T-helper 2 cell treated with Interferon-gamma antibody and Interleukin-4, amounts not matched to agents 100 ng/mL and 5 ng/mL, for 36 hours (primary cell): ENCODE data around the gene SRPX. TPM values are rescaled to one million over a fixed set of nuclear protein-coding genes. Genes with fewer than 3 reads are reported as not detected.

Source experiments
- intact Hi-C: fragments of 100-400 bp; cut with micrococcal nuclease; formaldehyde crosslinking; loops from one replicate; pipeline ENCODE4 v1.15.1; 2023
- total RNA-seq: library from RNA; stranded (reverse); gene quantifications from 2 replicates; pipeline ENCODE4 v1.2.3, GENCODE V29; 2022

Gene SRPX
- total RNA-seq, 1 donor from 2014 or later: 0.09 TPM

- intact Hi-C loops: no loop called here
Measured at GRCh38 chrX:38211891-38212635, 8.6 kb downstream of the SRPX start.

- intact Hi-C loops: no loop called here
Measured at GRCh38 chrX:38206542-38206941, 14.1 kb downstream of the SRPX start.

DNA sequence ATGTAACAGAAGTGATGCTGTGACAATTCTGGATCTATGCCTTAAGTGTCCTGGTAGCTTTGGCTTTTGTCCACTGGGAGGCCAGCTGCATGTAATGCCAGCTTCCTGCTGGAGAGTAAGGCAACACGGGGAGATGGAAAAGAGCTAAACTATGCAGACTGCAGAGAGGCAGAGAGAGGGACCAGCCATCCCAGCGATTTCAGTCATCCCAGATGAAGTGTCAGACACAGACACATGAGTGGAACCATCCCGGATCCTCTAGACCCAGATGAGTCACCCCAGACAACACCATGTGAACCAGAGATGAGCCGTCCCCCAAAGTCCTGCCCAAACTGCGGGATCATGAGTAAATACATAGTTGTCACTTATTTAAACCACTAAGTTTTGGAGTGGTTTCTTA is 14.6 kb downstream of the SRPX start:
- intact Hi-C loops: no loop called here

DNA sequence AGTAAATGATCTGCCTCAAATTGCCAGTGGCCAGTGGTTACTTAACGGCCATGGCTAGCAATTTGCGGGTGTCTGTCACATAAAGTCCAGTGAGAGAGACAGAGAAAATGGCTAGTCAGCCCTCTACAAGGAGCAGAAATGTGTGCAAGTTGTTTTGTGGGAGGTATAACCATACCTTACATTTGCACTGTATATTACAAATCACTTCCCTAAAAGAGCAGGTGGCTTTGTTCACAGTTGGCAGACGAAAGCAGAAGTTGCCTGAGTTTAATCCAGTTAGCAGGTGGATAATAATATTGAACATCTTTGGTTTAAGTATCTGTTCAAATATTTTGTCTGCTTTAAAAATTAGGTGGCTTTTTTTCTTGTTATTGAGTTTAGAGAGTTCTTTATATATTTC is 15.6 kb downstream of the SRPX start:
- intact Hi-C loops: no loop called here

DNA sequence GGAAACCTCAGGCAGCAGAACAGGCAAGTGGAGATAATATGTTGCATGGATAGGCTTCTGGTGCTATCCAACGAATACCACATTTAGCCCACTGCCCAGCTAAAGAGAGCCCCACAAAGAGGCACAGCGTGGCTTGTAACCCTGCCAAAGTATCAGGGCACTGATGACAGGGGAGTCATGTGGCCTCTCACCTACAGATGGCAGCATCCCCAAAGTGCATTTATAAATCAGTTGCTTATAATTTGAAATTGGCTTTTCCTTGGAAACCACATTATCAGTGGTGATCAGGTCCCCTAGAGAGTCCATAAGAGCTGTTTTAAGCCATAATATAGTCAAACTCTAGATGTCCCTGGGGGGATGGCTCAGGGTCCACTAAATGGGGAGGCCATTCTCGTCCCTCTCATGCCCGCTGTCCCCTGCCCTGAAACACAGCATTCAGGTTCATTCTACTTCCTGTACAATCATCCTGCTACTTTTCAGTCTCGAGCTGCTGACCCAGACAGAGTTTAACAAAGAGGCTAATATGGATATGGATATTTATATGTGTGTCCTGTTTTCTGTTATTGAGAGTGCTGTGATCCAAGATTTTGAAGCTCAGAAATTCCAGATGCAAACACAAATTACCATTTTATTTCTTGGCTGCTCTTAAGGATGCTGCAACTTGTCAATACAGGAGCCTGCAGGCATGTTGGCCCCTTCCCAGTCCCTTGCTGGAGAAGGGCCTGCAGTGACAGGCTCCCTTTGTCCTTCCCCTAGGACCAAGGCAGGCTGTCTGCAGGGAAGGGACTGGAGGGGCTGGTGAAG is 28.5 kb downstream of the SRPX start:
- intact Hi-C loops: no loop called here

- intact Hi-C loops: no loop called here
Measured at GRCh38 chrX:38189431-38190250, 31.0 kb downstream of the SRPX start.

DNA sequence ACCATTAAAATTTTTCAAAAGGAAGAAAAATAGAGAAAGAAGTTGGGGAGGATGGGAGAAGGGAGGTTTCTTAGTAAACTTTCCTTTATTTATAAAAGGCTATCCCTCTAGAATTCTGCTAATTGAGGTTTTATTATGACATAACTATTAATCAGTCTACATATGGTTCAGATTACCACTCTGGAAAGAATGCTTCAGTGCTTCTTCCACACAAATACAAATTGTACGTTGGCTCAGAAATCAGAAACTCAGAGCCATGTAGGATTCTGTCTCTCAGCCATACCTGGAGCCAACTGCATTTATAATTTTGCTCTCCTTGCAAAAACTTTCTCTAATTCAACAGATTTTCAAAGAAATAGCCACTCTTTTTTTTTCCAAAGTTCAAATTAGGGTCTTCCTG is 37.1 kb downstream of the SRPX start:
- intact Hi-C loops: no loop called here

DNA sequence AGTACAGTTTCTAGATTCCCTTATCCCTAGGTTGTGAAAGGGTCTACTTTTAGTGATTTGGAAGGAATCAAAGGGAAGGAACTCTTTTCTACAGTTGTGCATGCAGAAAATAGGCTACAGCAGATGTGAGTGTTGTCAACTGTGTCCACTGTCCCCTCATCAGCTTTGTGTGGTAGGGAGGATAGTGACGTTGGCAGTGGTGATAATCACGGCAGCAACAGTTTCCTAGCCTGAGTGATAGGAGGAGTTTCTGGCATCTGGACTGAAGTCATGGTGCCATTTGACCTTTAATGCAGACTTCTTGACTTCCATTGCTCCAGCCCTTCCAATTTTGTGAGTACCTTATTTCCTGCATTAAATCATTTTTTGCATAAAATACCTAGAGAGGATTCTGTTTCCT is 39.3 kb downstream of the SRPX start:
- intact Hi-C loops: no loop called here

- intact Hi-C loops: no loop called here
Measured at GRCh38 chrX:38178396-38178795, 42.3 kb downstream of the SRPX start.

GRCh38 chrX:38175139-38175538 is 45.5 kb downstream of the SRPX start:
- intact Hi-C loops: no loop called here

- intact Hi-C loops: no loop called here
Measured at GRCh38 chrX:38172596-38172995, 48.1 kb downstream of the SRPX start.

DNA sequence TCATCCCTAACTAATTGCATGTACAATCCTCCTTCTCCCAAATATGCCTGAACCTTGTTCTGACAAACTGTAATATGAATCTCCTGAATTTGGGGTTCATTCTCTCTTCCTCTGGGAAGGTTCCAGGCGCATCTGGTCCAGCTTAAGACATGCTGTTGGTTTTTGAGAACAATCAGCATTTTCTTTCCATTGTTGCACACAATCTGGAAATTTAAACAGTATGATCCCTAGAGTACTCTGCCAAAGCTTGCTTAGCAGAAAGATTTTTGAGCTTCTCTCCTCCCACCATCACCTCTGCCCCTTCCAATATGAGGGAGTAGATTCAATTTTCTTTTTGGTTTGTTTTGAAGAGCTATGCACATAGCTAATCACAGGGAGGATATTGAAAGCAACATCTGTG is 50.1 kb downstream of the SRPX start:
- intact Hi-C loops: no loop called here

DNA sequence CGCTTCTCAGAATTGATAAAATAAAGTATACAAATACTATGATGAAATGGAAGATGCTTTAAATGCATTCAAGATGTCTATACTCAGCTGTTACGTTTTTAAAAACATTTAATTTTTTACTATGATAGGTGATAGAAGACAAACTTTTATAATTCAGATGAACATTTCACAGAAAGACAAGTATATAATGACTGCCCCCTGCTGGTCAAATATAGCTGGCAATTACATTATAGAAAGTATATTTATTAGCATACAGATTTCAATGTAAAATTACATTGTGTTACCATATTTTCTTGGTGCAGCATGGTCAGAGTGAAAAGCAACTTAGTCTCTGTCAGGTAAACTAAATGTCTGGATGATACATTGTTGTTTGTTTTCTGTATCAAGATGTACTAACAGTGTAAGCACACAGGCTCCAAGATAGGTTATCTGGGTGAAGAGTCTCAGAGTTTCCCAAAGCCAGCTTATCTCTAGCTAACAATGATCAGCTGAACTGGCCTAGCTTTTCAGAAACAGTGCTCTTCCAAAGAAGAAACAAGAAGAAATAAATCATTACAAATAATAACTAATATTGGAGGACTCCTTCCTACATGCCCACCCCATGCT is 54.1 kb downstream of the SRPX start:
- intact Hi-C loops: loop anchor here (1.0 kb wide), 1 partner anchor 240 kb away; no protein-coding TSS in a partner anchor

DNA sequence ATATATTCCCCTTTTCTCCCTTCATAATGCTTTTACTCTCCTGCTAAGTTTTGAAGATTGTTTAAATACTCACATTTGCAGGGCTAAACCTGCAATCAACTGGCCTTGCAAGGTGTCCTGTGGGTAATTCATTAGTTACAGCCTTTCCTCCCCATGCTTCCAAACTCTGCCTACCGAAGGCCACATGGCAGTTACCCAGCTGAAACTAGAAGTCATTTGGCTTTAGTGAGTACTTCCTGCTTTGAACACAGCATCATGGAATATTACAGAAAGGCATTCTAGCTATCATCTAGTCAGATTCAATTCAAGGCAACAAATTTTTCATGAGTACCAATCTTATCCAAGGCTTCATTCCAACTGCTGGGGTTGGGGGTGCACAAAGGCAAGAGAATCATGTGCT is 55.6 kb downstream of the SRPX start:
- intact Hi-C loops: no loop called here

DNA sequence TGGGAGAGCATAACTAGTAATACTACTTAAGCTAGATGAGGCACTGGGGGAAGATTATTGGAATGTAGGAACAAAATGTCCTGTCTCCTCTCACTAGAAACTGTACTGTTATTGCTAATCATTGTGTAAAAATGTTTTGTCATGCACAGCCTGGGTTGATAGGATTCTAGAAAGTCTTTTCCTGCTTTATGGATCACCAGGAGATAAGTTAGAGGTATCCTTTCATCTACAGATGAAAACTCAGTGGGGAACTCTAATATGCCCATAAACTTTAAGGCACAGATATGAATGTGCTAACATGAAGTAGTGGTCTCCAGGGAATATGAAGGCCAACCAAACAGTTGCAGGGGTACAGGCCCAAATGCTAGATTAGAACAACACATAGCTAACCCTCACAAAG is 57.5 kb downstream of the SRPX start:
- intact Hi-C loops: no loop called here

GRCh38 chrX:38156838-38157237 is 63.8 kb downstream of the SRPX start:
- intact Hi-C loops: no loop called here

- intact Hi-C loops: no loop called here
Measured at GRCh38 chrX:38154818-38155217, 65.9 kb downstream of the SRPX start.

DNA sequence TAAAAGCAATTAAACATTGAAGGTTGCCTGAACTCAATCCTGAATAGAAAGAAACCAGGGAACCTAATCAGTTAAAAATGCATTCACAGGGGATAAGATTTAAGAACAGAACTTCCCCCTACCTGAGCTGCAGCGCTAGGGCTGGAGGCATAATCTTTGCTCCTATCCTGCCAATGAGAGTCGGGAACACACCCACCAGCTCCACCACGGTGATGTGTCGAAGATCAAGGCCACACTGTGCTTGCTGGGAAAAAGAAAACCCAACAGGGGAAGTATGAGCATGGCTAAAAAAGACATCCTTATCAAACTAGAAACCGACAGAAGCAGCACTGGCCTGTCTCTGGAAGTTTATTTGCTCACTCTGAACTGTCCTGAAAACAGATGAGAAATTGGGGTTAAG is 66.3 kb downstream of the SRPX start:
- intact Hi-C loops: no loop called here

DNA sequence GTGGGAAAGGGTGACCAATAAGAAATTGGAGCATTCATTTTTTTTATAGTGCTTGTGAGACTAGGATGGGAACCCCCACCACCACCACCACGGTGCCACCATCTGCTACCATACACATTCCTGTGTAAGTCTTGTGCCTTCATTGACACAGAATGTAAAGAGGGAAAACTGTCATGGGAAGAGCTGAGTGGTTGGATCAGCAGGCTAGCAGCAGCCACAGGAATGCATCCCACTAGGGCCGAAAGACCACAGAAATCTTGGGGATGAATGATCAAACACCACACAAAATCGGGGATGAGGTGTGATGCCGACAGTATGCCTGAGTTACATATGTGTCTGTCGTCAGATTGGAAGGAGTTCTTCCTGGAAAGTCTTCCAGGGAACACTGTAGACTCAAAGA is 69.2 kb downstream of the SRPX start:
- intact Hi-C loops: no loop called here

DNA sequence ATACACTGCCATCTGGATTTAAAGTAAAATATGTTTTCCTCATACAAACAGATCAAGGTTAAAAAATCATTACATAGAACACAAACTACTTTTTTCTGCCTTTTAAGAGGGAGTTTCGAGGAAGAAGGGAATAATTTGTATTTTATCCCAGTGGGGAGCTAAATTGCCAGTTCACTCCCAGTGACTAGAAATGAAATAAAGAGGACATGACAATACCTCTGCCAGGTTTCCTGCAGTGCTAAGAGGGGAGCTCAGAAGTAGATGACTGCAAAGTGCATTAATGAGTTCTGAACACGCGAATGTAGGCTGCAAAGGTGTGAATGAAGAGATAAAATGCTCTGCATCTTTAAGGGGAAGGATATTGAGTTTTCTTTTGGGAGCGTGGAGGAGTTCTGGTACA is 69.7 kb downstream of the SRPX start:
- intact Hi-C loops: no loop called here

DNA sequence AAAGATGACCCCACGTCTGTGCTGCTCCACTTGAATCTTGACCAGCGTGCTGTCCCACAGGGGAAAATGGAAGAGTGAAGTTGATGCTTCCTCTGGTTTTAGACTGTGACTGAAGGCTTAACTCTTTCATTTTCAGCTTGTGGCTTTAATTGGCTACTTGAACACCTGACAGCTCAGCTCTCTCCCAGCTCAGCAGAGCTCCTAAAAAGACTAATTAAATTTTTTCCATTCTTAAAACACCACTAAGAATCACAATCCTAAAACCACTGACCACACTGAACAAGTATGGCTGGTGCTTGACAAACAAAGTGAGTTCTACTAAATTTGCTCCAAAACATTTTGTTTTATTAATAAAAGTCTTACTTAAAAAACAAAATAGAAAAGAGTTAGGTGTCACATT is 71.7 kb downstream of the SRPX start:
- intact Hi-C loops: no loop called here

- intact Hi-C loops: no loop called here
Measured at GRCh38 chrX:38142610-38143009, 78.1 kb downstream of the SRPX start.
